Thyroid gland (tissue), 4 donors: Measurements from ENCODE around the gene TMOD3. TPM values are rescaled to one million over a fixed set of nuclear protein-coding genes. Genes with fewer than 3 reads are reported as not detected.

Experiments
- DNase-seq, 2 donors: peaks; one replicate each; pipeline ENCODE4 v3.0.0-alpha.2; 2019
- H3K27ac ChIP-seq, 3 donors: fragments of 200-600 bp; sonication (generic); 1 replicate in 2 of 3; 2 replicates in 1 of 3; pipeline ENCODE4 v1.5.1; 2016 to 2019; ENCODE audit warnings: mild to moderate bottlenecking in 1 of 3, moderate library complexity in 1 of 3
- H3K27me3 ChIP-seq: fragments of 200-600 bp; sonication (generic); one replicate; pipeline ENCODE4 v1.5.1; 2019
- H3K36me3 ChIP-seq, 2 donors: fragments of 200-600 bp; sonication (generic); one replicate each; pipeline ENCODE4 v1.5.1; 2016 to 2019
- H3K4me1 ChIP-seq, 2 donors: fragments of 200-600 bp; sonication (generic); one replicate each; pipeline ENCODE4 v1.5.1; 2017 to 2019
- H3K4me3 ChIP-seq, 3 donors: fragments of 200-600 bp; sonication (generic); replicated peaks in 1 of 3; 1 replicate in 2 of 3; 2 replicates in 1 of 3; pipeline ENCODE4 v1.5.1; 2016; ENCODE audit warnings: mild to moderate bottlenecking in 1 of 3
- H3K9me3 ChIP-seq: fragments of 200-600 bp; sonication (generic); one replicate; pipeline ENCODE4 v1.5.1; 2017
- POLR2A ChIP-seq, 2 donors: fragments of 450-650 bp; IDR thresholded peaks; one replicate each; pipeline ENCODE4 v1.6.1; 2017; ENCODE audit warnings: antibody characterized with exemption in 2 of 2, mild to moderate bottlenecking in 2 of 2, moderate library complexity in 1 of 2
- WGBS, 2 donors: methylation state at CpG; one replicate each; pipeline ENCODE4 v1.1.5; 2017; 5-methylcytosine and 5-hydroxymethylcytosine counted together
- intact Hi-C: fragments of 100-400 bp; cut with DNase I; formaldehyde crosslinking; loops from one replicate; pipeline ENCODE4 v1.15.1; 2023
- total RNA-seq, 4 donors: library from RNA; depleted of rRNA; stranded (reverse); fragments of >200 nt; gene quantifications; one replicate each; pipeline ENCODE4 v1.2.3, GENCODE V29; 2016
- TF ChIP-seq, protein P1 (sequence below), 6 experiments: fragments of 200-600 bp in 3 of 6; fragments of 450-650 bp in 3 of 6; sonication (generic) in 3 of 6; IDR thresholded peaks; one replicate each; pipeline ENCODE4 v1.5.1; 2016 to 2019; ENCODE audit warnings: antibody characterized with exemption in 6 of 6, mild to moderate bottlenecking in 2 of 6, inconsistent platforms in 1 of 6, moderate library complexity in 1 of 6

TMOD3 gene
- total RNA-seq, 4 donors from 2014 or later, result 24.3 to 42.7 (median 30.9) TPM

DNA sequence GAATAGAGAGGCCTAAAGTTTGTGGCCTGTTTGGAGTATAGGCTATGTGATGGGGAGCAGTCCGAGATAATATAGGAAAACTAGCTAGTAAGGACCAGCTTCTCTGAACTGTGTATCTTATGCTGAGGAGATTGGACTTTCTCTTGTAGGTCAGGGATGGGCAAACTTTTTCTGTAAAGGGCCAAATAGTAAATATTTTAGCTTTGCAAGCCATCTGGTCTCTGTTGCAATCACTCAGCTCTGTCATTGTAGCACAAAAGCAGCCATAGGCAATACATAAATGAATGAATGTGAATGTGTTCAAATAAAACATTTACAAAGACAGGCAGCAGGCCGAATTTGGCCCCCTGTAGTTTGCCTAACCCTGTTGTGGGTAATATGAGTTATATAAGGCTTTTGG lies 24.5 kb downstream of the TMOD3 start:
- Histone ChIP-seq H3K9me3 (no peaks in the 10 kb centered on the region), H3K27ac (no peak overlapping the region), H3K27me3 (no peaks in the 10 kb centered on the region), H3K4me3 (no peak overlapping the region), H3K4me1 (no peaks in the 10 kb centered on the region), H3K36me3 (no peaks in the 10 kb centered on the region)
- TF ChIP-seq, protein P1, sequence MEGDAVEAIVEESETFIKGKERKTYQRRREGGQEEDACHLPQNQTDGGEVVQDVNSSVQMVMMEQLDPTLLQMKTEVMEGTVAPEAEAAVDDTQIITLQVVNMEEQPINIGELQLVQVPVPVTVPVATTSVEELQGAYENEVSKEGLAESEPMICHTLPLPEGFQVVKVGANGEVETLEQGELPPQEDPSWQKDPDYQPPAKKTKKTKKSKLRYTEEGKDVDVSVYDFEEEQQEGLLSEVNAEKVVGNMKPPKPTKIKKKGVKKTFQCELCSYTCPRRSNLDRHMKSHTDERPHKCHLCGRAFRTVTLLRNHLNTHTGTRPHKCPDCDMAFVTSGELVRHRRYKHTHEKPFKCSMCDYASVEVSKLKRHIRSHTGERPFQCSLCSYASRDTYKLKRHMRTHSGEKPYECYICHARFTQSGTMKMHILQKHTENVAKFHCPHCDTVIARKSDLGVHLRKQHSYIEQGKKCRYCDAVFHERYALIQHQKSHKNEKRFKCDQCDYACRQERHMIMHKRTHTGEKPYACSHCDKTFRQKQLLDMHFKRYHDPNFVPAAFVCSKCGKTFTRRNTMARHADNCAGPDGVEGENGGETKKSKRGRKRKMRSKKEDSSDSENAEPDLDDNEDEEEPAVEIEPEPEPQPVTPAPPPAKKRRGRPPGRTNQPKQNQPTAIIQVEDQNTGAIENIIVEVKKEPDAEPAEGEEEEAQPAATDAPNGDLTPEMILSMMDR (IDR thresholded peaks at IDR 0.05), result no peak
- no peak for TF ChIP-seq POLR2A (IDR thresholded peaks at IDR 0.05)
- 90 to 99% methylated on average over 2 of the region's 2 CpGs for WGBS, 2 donors
- intact Hi-C loops, result no loop called here
- DNase-seq, result no peak

DNA sequence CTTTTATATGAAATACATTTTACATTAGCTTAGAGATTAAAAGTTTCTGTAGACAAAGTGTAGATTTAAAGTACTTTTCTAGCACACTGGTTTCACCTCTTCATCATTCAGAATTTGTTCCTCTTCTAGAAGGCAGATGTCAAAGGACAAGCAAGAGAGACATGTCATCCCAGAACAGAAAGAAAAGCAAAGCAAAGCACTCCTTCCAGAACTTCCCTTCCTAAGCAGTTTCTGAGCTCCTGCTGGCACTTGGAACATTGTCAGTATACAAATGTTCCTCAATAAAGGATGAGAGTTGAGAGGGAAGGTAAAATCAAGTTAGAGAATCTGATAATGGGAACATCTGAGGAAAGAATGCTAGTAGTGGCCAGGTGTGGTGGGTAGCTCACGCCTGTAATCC lies 26.2 kb downstream of the TMOD3 start:
- Histone ChIP-seq H3K27ac (no peak overlapping the region), H3K9me3 (no peaks in the 10 kb centered on the region), H3K4me1 (no peaks in the 10 kb centered on the region), H3K36me3 (no peaks in the 10 kb centered on the region), H3K27me3 (no peaks in the 10 kb centered on the region), H3K4me3 (no peak overlapping the region)
- DNase-seq, result no peak
- no peak for TF ChIP-seq POLR2A (IDR thresholded peaks at IDR 0.05)
- TF ChIP-seq, protein P1 (IDR thresholded peaks at IDR 0.05), result no peak
- intact Hi-C loops, result no loop called here
- 92 to 96% methylated on average over 1 of the region's 1 CpG for WGBS, 2 donors

- no peak for DNase-seq
- TF ChIP-seq, protein P1 (IDR thresholded peaks at IDR 0.05), result no peak
- TF ChIP-seq POLR2A (IDR thresholded peaks at IDR 0.05), result no peak
- no peak overlapping the region for H3K4me3 ChIP-seq
- no peaks in the 10 kb centered on the region for H3K9me3 ChIP-seq
- intact Hi-C loops, result no loop called here
- H3K27ac ChIP-seq, result no peak overlapping the region
- no peaks in the 10 kb centered on the region for H3K4me1 ChIP-seq
- no peaks in the 10 kb centered on the region for H3K36me3 ChIP-seq
- H3K27me3 ChIP-seq, result no peaks in the 10 kb centered on the region
- WGBS, 2 donors, result 90 to 93% methylated on average over 5 of the region's 5 CpGs
Measured at GRCh38 chr15:51856714-51857380, 27.4 kb downstream of the TMOD3 start.

DNA sequence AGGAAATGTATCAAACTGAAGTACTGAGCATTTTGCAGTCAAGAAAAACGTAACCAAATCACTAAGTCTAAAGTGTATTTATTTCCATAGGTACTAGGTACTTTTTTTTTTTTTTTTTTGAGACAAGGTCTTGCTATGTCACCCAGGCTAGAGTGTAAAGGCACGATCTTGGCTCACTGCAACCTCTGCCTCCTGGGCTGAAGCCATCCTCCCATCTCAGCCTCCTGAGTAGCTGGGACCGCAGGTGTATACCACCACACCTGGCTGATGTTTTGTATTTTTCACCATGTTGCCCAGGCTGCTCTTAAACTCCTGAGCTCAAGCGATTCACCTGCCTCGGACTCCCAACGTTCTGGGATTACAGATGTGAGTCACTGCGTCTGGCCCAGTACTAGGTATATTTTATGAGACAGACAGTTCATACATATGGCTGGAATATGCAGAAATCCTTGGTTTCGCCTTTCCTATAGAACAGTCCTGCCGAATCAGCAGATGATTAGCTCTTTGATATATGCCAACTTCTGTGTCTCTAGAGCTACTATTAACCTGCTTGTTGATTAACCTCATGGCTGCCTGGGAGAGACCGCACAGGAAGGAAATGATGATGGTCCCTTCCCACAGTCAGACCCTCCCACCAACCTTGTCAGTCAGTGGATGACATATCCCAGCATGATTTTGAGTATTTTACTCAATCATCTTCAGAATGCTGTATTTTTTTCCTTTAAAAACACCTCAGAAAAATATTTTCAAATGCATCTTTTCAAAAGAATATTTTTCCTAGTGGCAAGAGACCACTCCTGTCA lies 32.3 kb downstream of the TMOD3 start:
- 88 to 90% methylated on average over 10 of the region's 10 CpGs for WGBS, 2 donors
- intact Hi-C loops, result no loop called here

DNA sequence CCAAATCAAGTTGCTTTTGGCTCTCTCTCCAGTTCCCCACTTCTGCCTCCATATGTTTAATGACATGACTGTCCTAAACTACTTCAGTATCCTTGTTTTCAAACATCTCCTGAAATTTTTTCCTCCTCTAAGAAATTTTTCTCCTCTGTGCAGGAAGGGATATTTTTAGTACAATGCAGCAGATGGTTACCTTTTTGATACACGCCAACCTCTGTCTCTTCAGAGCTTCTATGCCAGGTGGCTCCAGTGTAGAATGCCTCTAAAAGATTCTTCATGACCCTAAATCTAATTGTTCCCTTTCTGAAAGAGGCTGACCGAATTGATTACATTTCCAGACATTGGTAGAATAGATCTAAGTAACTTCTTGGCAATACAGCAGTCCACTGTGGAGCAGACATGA lies 33.7 kb downstream of the TMOD3 start:
- DNase-seq, result no peak
- Histone ChIP-seq H3K9me3 (no peaks in the 10 kb centered on the region), H3K27ac (no peak overlapping the region), H3K4me1 (no peaks in the 10 kb centered on the region), H3K27me3 (no peaks in the 10 kb centered on the region), H3K36me3 (peaks cover 10 to 16% of the 10 kb centered on the region in 2 donors), H3K4me3 (no peak overlapping the region)
- intact Hi-C loops, result no loop called here
- WGBS, 2 donors, result 92 to 98% methylated on average over 2 of the region's 2 CpGs
- TF ChIP-seq, protein P1 (IDR thresholded peaks at IDR 0.05), result no peak
- no peak for TF ChIP-seq POLR2A (IDR thresholded peaks at IDR 0.05)

More for the DNA sequence above, 32.3 kb downstream of the TMOD3 start:
- DNase-seq, result no peak
- no peaks in the 10 kb centered on the region for H3K27me3 ChIP-seq
- H3K9me3 ChIP-seq, result no peaks in the 10 kb centered on the region
- TF ChIP-seq POLR2A (IDR thresholded peaks at IDR 0.05), result no peak
- H3K36me3 ChIP-seq, result peaks cover 7 to 16% of the 10 kb centered on the region in 2 donors
- no peak overlapping the region for H3K4me3 ChIP-seq
- H3K4me1 ChIP-seq, result no peaks in the 10 kb centered on the region
- H3K27ac ChIP-seq, result no peak overlapping the region
